Neural cell (in vitro differentiated cells): Measurements from ENCODE around the gene LZTS2.

ENCODE experiments used
- EP300 ChIP-seq: fragments of 450-650 bp; conservative IDR thresholded peaks from 2 replicates; pipeline ENCODE4 v1.6.1; 2014; ENCODE audit warnings: antibody characterized with exemption, mild to moderate bottlenecking, moderate library complexity; ENCODE audit not compliant: poor library complexity, severe bottlenecking
- EZH2 ChIP-seq: fragments of 200-600, 300-800 bp; shearing (Covaris generic), sonication (generic); IDR thresholded peaks from 2 replicates; pipeline ENCODE4 v1.6.1; 2014; ENCODE audit warnings: antibody characterized with exemption, low read length, borderline replicate concordance, mild to moderate bottlenecking; ENCODE audit not compliant: insufficient read depth, poor library complexity, severe bottlenecking
- POLR2AphosphoS5 ChIP-seq: IDR thresholded peaks from 2 replicates; pipeline ENCODE4 v1.6.1; 2012
- RAD21 ChIP-seq: fragments of 450-650 bp; conservative IDR thresholded peaks from 2 replicates; pipeline ENCODE4 v1.6.1; 2014; ENCODE audit warnings: antibody characterized with exemption, mild to moderate bottlenecking, moderate library complexity
- TAF1 ChIP-seq: IDR thresholded peaks from 2 replicates; pipeline ENCODE4 v1.6.1; 2012; ENCODE audit warnings: low read depth
- TF ChIP-seq, protein P1 (sequence below): fragments of 450-650 bp; IDR thresholded peaks from 2 replicates; pipeline ENCODE4 v1.5.1; 2014; ENCODE audit warnings: antibody characterized with exemption, mild to moderate bottlenecking, moderate library complexity; ENCODE audit not compliant: poor library complexity, severe bottlenecking
- TF ChIP-seq, protein P2 (sequence below): IDR thresholded peaks from 2 replicates; pipeline ENCODE4 v1.6.1; 2012; ENCODE audit warnings: borderline replicate concordance

- no peak for TF ChIP-seq TAF1
- TF ChIP-seq, protein P1, sequence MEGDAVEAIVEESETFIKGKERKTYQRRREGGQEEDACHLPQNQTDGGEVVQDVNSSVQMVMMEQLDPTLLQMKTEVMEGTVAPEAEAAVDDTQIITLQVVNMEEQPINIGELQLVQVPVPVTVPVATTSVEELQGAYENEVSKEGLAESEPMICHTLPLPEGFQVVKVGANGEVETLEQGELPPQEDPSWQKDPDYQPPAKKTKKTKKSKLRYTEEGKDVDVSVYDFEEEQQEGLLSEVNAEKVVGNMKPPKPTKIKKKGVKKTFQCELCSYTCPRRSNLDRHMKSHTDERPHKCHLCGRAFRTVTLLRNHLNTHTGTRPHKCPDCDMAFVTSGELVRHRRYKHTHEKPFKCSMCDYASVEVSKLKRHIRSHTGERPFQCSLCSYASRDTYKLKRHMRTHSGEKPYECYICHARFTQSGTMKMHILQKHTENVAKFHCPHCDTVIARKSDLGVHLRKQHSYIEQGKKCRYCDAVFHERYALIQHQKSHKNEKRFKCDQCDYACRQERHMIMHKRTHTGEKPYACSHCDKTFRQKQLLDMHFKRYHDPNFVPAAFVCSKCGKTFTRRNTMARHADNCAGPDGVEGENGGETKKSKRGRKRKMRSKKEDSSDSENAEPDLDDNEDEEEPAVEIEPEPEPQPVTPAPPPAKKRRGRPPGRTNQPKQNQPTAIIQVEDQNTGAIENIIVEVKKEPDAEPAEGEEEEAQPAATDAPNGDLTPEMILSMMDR: no peak
- TF ChIP-seq, protein P2, sequence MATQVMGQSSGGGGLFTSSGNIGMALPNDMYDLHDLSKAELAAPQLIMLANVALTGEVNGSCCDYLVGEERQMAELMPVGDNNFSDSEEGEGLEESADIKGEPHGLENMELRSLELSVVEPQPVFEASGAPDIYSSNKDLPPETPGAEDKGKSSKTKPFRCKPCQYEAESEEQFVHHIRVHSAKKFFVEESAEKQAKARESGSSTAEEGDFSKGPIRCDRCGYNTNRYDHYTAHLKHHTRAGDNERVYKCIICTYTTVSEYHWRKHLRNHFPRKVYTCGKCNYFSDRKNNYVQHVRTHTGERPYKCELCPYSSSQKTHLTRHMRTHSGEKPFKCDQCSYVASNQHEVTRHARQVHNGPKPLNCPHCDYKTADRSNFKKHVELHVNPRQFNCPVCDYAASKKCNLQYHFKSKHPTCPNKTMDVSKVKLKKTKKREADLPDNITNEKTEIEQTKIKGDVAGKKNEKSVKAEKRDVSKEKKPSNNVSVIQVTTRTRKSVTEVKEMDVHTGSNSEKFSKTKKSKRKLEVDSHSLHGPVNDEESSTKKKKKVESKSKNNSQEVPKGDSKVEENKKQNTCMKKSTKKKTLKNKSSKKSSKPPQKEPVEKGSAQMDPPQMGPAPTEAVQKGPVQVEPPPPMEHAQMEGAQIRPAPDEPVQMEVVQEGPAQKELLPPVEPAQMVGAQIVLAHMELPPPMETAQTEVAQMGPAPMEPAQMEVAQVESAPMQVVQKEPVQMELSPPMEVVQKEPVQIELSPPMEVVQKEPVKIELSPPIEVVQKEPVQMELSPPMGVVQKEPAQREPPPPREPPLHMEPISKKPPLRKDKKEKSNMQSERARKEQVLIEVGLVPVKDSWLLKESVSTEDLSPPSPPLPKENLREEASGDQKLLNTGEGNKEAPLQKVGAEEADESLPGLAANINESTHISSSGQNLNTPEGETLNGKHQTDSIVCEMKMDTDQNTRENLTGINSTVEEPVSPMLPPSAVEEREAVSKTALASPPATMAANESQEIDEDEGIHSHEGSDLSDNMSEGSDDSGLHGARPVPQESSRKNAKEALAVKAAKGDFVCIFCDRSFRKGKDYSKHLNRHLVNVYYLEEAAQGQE: no peak
- TF ChIP-seq POLR2AphosphoS5: peak; percentile 75
- TF ChIP-seq EZH2: no peak
- TF ChIP-seq RAD21: no peak
- peak; percentile 59 for TF ChIP-seq EP300
Observed at GRCh38 chr10:100998183-100998990, 1.2 kb upstream of the LZTS2 start.
